HG02884 (cell line): ENCODE results near the gene METAP1D.

Experiments used
- ATAC-seq: cut with Tn5 transposase; IDR thresholded peaks from one replicate; pipeline ENCODE4 v1.9.1; 2021; ENCODE audit warnings: mild to moderate bottlenecking, moderate library complexity; ENCODE audit not compliant: unreplicated experiment

Gene METAP1D

GRCh38 chr2:172090044-172090961, 90.5 kb downstream of the METAP1D start:
- no peak for ATAC-seq

DNA sequence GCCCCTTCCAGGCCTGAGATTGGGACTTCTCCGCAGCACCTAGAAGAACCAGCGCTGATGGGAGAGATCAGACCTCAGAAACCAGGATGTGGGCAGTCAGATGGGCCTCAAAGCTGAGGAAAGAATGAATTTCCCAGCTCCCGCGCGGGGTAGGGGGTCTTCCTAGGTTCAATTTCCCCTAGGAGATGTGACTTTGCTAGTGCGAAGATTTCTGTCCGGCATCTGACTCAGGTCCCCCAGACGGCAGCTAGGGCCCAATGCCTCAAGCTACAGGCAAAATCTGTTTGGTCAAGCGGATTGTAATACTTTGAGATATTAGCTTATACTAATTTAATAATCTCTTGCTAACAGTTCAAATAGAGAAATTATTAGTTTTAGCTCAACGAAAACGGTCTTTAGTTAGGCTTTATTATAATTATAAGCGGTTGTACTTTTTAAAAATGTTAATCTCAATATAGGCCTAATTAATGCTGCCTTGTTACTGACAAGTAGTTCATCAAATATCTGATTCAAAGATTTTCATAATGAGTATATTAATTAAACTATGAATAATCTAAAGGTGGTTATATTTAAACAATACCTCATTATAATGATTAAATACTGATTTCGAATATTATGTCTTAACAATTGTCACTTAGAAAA, 91.4 kb downstream of the METAP1D start:
- ATAC-seq, result no peak

DNA sequence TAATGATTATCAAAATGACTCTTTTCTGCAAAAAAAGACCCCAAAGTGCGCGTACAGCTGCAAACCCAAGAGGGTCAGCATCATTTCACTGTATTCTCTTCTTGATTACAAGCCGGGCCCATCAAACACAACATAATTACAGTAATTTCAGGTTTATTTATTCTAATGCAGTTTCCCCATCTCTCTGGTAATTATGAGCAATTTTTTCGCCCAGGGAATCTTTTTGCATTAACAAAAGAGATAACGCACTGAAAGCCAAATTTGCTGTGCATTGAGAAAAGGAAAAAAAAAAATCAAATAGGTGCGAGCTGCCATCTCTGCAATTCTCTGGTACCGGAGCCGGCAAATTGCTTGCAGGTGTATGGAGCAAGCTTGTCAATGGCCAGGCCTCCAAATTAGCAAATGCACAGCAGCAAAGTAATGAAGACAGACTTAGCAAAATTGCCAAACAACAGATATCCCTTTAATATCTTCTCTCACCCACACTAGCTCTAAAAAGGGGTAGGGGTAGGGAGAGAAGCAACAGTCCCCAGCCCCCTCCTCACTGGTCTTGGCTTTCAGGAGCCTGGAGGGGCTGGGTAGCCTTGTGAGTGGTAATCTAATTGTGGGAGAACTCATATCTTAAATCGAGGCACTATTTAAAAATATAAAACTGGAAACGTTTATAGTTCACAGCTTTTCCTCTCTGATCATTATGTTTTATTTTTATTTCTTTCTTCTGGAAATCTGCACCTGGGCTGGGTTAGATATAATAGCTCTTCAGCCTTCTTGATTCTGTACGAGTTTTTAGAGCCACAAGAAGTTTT, 92.2 kb downstream of the METAP1D start:
- ATAC-seq, result no peak

DNA sequence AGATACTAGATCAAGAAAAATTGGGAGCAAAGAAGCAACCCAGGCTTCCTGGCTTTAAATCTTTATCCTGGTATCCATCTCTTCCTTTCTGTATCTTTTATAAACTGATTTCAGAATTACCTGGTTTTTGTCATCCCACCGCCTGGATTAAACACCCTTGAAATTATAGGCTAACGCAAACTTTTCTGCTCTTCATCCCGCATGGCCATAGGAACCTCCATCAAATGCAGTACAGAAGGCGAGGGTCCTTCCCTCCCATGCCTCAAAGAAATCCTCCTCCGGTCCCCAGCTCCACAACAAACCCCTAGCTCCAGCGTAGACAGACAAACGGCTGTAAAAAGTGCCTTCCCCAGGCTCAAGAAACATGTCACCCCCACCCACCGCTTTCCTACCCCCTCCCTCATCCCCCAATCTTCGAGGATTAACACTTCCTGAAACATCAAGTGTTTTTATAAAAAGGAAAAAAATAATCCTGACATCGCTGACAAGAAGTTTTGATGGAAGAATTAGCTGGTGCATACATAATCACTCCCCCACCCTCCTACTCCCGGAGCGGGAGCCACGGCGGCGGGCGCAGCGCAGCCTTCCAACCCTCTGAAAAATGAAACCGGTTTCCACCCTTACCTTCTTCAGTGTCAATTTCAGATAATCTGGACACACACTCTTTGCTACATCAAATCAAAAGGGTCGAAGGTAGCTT, 93.1 kb downstream of the METAP1D start:
- ATAC-seq, result no peak

DNA sequence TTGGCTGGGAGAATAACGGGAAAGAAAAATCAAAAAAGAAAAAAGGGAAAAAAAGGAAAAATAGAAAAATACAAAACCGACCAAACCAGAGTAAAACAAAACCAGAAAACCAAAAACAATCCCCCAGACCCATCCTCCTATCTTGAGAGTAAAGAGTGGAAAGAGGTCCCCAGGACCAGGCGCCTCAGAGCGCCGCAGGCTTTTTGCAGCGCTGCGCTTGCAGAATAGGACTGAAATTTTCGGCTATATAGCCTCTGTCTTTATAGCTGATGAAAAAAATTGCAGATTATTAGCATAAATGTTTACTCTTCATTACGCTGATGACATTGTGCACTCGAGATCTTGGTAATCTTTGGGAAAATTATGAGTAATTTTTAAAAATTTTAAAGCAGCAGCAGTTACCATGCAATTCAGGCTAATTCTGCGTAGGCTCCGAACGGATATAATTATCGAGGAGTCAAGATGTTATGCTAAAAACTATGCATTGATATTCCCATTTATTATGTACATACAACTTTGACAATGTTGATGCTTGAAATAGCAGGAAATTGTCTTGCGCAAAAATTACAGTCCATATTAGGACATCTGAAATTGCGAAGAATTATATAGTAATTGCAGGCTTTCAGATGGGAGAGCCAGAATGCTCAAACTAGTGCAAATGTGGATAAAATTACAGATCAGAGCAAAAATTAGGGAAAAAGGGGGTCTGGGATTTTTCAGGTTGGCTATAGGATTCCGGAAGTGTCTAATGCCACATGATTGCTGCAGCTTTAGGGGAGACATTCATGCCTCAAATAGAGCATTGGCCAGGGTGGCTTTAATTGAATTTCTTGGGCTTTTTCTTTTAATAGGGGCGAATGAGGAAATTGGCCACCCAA, 93.9 kb downstream of the METAP1D start:
- ATAC-seq, result no peak

DNA sequence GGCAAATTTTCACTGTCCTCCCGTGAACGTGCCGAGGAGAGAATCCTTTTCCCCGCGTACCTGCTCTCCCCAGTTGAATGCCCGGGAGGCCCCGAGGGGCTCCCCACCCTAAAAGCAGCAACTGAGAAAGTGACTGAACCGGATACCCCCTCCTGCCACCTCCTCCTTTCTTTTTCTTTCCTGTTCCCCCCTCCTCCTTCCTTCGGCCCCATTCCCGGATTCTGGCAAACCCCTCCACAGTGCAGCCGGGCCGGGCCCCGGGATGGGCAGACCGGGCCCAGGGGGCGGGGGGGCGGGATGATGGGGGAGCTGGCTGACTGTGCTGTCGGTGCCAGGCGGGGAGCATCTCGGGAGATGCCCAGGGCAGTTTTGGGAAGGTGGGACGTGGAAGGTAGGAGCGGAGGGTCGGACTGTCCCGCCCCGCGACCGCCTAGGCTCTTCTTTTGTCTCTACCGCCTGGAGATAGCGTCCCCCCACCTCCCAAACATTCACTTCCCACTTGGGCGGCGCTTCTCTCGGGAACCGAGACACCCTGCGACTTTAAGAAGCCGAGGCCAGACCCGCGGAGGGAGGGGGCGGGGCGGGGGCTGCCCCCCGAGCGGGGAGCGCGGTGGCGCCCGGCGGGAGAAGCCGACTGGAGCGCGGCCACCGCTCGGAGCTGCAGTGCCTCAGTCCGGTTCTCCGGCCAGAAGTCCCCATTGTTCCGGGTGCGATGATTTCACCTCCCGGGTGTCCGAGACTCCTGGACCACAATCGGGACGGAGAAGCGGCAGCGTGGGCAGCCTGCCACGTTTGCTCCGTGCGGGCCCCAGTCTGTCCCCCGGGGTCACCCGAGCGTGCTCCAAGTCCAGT, 94.8 kb downstream of the METAP1D start:
- ATAC-seq, result no peak

- no peak for ATAC-seq
Observed at GRCh38 chr2:172095146-172095904, 95.6 kb downstream of the METAP1D start.

- no peak for ATAC-seq
Observed at GRCh38 chr2:172095905-172096625, 96.3 kb downstream of the METAP1D start.

GRCh38 chr2:172096626-172097547, 97.1 kb downstream of the METAP1D start:
- ATAC-seq, result no peak

GRCh38 chr2:172097557-172098131, 97.9 kb downstream of the METAP1D start:
- no peak for ATAC-seq

DNA sequence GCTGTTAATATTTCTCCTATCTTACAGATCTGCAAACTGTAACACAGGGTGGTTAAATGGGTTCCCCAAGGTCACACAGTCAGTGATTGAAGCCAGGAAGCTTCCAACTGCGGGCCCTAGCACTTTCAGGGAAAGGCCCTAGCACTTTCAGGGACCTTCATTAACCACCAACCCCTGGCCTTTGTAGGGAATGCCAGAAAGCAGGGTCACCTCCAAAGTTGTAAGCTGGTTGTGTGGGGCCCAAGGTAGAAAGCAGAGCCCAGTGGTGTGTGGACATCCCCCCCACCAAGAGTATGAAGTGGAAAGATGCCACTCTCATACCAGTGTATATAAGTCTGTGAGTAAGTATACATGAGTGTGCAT, 98.5 kb downstream of the METAP1D start:
- ATAC-seq, result no peak

GRCh38 chr2:172098650-172099471, 99.1 kb downstream of the METAP1D start:
- no peak for ATAC-seq

DNA sequence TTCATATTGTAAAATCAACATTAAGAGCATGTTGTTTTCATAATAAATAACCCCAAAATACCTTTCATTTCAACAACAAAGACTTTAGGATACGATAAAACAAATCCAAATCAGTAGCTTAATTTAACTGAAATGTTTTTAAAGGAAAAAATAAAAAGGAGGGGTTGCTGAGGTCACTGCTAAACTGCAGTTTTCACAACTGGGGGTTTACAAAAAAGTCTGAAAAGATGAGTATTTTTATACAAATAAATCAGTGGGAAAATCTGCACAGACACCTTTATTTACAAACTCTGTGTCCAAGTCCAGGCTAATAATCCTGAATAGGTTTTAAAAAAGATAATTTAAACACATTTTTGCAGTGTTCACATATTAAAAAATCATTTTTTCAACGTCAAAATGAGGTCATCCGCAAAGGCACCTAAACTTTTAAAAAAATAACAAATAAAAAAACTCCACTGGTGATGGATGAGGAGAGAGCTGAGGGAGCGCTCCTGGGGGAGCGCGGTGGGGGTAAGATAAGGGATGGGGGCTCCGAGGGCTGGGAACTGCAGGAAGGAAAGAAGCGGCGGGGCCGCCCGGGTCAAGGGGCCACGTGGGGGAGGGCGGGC, 99.8 kb downstream of the METAP1D start:
- no peak for ATAC-seq

DNA sequence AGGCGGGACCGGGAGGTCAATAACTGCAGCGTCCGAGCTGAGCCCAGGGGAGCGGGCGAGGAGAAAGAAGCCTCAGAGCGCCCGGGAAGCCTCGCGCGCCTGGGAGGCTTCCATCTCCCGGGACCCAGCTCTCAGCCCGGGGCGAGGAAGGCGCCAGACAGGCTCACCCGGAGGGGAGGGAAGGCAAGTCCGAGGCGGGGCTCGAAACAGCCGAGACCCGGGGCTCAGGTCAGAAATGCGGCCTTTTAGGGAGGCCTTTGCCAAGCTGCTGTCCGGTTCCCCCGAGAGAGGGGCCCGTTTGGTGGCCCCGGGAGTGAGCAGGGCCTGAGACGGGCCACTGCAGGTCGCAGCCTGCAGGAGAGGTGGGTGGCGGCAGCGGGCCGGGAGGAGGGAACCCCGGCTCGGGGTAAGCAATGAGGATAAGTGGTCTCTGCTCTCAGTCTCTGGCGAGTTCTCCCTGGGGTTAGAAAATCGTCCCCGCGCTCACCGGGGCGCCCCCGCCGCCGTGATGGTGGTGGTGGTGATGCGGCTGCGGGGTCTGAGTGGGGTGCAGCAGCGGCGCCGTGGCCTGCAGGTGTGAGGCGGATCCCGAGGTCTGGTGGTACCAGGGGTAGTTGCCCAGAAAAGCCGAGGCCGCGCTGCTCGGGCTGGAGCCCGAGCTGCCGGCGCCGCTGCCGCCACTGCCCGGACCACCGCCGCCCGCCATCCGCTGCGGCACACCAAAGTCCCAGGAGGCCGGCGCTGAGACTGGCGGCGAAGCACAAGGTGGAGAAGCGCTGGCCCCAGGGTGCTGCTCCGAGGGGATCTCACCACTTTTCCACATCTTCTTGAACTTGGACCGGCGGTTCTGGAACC, 100.6 kb downstream of the METAP1D start:
- ATAC-seq, result no peak
